Kidney tubule cell (primary cell): ENCODE data around the gene TP53BP1.

ENCODE experiments used
- DNase-seq: peaks from one replicate; pipeline ENCODE4 v3.0.0-alpha.2; 2018; ENCODE audit warnings: low spot score

Gene TP53BP1, protein sequence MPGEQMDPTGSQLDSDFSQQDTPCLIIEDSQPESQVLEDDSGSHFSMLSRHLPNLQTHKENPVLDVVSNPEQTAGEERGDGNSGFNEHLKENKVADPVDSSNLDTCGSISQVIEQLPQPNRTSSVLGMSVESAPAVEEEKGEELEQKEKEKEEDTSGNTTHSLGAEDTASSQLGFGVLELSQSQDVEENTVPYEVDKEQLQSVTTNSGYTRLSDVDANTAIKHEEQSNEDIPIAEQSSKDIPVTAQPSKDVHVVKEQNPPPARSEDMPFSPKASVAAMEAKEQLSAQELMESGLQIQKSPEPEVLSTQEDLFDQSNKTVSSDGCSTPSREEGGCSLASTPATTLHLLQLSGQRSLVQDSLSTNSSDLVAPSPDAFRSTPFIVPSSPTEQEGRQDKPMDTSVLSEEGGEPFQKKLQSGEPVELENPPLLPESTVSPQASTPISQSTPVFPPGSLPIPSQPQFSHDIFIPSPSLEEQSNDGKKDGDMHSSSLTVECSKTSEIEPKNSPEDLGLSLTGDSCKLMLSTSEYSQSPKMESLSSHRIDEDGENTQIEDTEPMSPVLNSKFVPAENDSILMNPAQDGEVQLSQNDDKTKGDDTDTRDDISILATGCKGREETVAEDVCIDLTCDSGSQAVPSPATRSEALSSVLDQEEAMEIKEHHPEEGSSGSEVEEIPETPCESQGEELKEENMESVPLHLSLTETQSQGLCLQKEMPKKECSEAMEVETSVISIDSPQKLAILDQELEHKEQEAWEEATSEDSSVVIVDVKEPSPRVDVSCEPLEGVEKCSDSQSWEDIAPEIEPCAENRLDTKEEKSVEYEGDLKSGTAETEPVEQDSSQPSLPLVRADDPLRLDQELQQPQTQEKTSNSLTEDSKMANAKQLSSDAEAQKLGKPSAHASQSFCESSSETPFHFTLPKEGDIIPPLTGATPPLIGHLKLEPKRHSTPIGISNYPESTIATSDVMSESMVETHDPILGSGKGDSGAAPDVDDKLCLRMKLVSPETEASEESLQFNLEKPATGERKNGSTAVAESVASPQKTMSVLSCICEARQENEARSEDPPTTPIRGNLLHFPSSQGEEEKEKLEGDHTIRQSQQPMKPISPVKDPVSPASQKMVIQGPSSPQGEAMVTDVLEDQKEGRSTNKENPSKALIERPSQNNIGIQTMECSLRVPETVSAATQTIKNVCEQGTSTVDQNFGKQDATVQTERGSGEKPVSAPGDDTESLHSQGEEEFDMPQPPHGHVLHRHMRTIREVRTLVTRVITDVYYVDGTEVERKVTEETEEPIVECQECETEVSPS (N-terminal part only)

DNA sequence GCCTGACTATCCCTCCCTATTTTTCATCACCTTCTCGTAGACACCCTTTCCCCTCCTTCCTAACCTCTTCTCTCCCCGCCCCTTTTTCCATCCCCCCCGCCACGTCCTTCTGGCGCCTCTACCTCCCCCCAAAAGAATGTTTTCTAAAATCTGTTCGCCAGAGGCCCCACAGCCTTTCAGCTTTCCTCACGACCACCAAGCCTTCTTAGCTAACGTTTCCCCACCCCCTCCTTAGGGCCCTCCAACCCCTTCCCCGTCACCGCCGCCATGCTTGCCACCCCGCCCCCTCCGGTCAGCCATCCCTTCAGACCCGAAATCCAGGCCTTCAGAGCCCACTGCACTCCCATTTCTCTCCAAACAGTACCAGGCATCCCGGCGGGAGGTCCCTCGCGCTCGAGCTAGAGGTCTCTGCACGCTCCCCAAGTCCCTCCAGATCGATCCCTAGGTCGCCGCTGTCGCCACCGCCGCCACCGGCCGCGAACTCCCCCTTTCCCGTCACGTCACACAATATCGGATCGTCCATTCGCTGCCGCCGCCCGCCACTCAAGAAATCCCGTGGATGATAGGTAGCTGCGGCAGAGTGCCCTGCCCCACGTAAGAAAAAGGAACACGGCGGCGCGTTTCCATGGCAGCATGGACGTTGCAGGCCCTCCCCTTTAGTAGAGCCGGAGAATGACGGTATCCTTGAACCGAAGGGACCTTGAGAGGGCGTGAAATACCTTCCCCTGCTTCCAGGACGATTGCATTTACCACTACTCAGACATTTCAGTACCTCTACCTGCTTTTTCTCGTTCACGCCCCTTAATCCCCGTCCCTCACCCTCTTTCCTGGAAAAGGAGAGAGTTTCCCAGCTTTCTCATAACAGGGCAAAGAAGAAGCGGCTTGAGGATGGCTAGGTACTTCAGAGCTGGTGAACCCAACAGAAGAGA is at the start of gene TP53BP1:
Gene TP53BP1 (minus strand): TSS at position 484 of the 929 bp plus-strand sequence. CDS start 113 bp downstream, at position 371.
- DNase-seq = peak; percentile 95

DNA sequence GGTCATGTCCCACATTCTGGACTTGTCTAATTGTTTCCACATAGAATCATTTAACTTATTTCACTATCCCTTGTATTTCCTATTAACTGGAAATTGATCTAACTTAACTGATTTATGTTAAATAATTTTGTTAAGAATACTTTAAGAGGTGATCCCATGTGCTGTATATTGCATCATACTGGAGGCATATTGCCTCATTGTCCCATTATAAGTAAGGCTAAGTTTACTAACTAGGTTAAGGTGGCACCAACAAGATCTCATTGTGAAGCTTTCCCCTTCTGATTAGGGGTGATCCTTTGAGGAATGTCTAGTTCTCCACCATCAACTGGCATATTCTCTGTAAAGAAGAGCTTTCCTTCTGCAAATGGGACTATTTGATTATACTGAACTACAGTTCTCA is 48.8 kb upstream of the TP53BP1 start:
- DNase-seq = no peak

DNA sequence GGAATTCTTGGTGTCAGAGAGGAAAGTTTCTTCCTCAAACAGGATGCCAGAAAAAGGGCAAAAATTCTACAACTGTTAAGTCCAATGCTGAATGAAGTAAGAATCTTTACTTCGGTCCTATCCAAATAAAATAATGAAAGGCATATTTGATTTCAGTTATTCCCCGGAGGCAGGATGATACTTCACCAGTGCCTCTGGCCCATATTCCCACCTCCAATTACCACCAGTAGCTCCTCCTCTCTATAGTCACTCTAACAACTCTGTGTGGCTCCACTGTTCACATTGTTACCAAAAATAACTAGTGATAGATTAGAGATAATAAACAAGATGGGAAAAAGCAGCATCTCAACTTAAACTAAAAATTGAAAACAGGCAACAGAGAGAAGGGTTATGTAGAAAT is 45.1 kb upstream of the TP53BP1 start:
- DNase-seq = no peak

DNA sequence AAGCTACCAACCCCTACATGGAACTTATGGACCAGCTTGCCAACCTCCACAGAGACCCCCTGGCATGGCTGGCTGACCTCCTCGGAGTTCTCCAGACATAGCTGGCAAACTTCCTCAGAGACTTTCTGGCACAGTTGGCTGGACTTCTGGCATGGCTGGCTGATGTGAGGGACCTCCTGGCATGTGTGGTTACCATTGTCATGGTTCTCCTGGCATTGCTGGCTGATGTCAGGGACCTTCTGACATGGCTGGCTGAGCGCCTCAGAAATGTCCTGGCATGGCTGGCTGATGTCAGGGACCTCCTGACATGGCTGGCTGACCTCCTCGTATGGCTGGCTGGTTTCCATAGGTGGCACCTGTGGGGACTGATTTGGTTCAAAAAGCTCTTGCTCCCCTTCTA is 41.9 kb upstream of the TP53BP1 start:
- peak; percentile 86 for DNase-seq

DNA sequence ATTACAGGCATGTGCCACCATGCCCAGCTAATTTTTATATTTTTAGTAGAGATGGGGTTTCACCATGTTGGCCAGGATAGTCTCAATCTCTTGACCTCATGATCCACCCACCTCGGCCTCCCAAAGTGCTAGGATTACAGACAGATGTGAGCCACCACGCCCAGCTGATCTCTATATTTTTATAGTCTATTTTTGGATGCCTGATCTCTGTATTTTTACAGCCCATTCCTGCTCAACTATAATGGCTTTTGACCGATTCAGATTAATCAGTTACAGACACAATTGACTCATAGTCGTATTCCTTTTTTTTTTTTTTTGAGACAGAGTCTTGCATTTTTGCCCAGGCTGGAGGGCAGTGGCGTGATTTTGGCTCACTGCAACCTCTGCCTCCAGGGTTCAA is 39.9 kb upstream of the TP53BP1 start:
- DNase-seq = peak; percentile 76

DNA sequence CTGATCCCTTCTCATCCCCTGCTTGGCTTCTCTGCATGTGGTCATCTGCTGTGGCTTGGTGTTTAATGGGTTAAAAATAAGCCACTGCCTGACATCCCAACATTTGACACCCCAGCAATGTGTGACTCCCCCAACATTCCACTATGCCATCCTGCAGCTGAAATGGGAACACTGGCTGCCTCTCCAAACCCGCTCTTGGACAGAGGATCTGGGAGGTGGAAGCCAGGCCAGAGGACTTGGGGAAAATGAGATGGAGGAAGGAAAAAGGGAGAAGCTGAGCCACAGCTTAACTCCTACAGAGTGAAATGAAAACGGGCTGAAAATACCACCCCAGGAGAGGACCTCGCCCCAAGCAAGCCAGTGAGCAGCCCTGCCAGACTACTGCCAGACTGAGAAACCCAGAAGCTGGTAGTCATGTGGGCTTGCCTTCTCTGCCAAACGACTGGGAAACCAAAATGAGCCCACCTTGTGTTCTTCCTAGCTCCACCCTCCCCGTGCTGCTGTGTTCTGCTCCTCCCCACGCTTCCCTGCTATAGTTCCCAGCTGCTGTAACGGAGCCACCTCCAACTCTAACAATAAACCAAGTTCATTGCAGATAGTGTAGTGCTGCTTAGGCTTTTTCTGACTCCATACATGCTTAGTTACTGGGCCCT is 38.2 kb upstream of the TP53BP1 start:
- DNase-seq = no peak

DNA sequence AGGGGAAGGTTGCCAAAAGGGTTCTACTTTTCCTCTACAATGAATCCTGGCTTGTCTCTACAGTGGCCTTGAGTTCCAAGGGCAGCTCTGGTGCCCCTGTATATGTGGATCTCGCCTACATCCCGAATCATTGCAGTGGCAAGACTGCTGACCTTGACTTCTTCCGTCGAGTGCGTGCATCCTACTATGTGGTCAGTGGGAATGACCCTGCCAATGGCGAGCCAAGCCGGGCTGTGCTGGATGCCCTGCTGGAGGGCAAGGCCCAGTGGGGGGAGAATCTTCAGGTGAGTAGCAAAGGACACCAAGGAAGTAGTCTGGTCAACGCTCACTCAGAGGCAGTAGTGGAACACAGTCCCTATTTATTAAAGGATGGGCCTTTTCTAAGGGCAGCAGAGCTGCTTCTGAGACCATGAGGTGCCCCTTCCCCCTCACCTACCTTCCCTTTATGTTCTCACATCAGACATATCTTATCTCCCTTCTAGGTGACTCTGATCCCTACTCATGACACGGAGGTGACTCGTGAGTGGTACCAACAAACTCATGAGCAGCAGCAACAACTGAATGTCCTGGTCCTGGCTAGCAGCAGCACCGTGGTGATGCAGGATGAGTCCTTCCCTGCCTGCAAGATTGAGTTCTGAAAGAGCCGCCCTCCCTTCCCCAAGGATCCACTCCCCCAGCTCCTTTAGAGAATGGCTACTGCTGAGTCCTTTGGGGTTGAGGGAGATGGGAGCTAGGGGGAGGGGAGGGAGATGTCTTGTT is 36.8 kb upstream of the TP53BP1 start:
- peak; percentile 46 for DNase-seq

DNA sequence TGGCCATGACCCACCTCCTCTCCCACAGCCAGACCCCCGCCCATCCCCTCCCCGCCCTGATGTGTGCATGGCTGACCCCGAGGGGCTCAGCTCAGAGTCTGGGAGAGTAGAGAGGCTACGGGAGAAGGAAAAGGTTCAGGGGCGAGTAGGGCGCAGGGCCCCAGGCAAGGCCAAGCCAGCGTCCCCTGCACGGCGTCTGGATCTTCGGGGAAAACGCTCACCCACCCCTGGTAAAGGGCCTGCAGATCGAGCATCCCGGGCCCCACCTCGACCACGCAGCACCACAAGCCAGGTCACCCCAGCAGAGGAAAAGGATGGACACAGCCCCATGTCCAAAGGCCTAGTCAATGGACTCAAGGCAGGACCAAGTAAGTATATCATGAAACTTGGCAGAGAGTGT is 36.2 kb upstream of the TP53BP1 start:
- DNase-seq = no peak

DNA sequence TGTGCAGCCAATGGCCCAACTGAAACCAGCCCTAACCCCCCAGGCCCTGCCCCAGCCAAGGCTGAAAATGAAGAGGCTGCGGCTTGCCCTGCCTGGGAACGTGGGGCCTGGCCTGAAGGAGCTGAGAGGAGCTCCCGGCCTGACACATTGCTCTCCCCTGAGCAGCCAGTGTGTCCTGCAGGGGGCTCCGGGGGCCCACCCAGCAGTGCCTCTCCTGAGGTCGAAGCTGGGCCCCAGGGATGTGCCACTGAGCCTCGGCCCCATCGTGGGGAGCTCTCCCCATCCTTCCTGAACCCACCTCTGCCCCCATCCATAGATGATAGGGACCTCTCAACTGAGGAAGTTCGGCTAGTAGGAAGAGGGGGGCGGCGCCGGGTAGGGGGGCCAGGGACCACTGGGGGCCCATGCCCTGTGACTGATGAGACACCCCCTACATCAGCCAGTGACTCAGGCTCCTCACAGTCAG is 35.6 kb upstream of the TP53BP1 start:
- no peak for DNase-seq

DNA sequence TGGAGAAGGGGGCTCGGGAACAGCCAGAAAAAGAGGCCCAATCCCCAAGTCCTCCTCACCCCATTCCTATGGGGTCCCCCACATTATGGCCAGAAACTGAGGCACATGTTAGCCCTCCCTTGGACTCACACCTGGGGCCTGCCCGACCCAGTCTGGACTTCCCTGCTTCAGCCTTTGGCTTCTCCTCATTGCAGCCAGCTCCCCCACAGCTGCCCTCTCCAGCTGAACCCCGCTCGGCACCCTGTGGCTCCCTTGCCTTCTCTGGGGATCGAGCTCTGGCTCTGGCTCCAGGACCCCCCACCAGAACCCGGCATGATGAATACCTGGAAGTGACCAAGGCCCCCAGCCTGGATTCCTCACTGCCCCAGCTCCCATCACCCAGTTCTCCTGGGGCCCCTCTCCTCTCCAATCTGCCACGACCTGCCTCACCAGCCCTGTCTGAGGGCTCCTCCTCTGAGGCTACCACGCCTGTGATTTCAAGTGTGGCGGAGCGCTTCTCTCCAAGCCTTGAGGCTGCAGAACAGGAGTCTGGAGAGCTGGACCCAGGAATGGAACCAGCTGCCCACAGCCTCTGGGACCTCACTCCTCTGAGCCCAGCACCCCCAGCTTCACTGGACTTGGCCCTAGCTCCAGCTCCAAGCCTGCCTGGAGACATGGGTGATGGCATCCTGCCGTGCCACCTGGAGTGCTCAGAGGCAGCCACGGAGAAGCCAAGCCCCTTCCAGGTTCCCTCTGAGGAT is 35.0 kb upstream of the TP53BP1 start:
- DNase-seq = no peak

DNA sequence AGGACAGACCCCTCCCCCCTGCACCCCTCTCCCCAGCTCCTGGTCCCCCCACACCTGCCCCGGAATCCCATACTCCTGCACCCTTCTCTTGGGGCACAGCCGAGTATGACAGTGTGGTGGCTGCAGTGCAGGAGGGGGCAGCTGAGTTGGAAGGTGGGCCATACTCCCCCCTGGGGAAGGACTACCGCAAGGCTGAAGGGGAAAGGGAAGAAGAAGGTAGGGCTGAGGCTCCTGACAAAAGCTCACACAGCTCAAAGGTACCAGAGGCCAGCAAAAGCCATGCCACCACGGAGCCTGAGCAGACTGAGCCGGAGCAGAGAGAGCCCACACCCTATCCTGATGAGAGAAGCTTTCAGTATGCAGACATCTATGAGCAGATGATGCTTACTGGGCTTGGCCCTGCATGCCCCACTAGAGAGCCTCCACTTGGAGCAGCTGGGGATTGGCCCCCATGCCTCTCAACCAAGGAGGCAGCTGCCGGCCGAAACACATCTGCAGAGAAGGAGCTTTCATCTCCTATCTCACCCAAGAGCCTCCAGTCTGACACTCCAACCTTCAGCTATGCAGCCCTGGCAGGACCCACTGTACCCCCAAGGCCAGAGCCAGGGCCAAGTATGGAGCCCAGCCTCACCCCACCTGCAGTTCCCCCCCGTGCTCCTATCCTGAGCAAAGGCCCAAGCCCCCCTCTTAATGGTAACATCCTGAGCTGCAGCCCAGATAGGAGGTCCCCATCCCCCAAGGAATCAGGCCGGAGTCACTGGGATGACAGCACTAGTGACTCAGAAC is 34.3 kb upstream of the TP53BP1 start:
- no peak for DNase-seq

DNA sequence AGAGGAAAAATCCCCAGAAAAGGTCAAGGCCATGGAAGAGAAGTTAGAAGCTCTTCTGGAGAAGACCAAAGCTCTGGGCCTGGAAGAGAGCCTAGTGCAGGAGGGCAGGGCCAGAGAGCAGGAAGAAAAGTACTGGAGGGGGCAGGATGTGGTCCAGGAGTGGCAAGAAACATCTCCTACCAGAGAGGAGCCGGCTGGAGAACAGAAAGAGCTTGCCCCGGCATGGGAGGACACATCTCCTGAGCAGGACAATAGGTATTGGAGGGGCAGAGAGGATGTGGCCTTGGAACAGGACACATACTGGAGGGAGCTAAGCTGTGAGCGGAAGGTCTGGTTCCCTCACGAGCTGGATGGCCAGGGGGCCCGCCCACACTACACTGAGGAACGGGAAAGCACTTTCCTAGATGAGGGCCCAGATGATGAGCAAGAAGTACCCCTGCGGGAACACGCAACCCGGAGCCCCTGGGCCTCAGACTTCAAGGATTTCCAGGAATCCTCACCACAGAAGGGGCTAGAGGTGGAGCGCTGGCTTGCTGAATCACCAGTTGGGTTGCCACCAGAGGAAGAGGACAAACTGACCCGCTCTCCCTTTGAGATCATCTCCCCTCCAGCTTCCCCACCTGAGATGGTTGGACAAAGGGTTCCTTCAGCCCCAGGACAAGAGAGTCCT is 33.4 kb upstream of the TP53BP1 start:
- DNase-seq = no peak

DNA sequence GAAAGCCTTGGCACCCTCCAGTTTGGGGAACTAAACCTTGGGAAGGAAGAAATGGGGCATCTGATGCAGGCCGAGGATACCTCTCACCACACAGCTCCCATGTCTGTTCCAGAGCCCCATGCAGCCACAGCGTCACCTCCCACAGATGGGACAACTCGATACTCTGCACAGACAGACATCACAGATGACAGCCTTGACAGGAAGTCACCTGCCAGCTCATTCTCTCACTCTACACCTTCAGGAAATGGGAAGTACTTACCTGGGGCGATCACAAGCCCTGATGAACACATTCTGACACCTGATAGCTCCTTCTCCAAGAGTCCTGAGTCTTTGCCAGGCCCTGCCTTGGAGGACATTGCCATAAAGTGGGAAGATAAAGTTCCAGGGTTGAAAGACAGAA is 32.2 kb upstream of the TP53BP1 start:
- no peak for DNase-seq

DNA sequence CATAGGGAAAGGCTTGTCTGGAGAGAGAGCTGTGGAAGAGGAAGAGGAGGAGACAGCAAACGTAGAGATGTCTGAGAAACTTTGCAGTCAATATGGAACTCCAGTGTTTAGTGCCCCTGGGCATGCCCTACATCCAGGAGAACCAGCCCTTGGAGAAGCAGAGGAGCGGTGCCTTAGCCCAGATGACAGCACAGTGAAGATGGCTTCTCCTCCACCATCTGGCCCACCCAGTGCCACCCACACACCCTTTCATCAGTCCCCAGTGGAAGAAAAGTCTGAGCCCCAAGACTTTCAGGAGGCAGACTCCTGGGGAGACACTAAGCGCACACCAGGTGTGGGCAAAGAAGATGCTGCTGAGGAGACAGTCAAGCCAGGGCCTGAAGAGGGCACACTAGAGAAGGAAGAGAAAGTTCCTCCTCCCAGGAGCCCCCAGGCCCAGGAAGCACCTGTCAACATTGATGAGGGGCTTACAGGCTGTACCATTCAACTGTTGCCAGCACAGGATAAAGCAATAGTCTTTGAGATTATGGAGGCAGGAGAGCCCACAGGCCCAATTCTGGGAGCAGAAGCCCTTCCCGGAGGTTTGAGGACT is 31.4 kb upstream of the TP53BP1 start:
- no peak for DNase-seq

DNA sequence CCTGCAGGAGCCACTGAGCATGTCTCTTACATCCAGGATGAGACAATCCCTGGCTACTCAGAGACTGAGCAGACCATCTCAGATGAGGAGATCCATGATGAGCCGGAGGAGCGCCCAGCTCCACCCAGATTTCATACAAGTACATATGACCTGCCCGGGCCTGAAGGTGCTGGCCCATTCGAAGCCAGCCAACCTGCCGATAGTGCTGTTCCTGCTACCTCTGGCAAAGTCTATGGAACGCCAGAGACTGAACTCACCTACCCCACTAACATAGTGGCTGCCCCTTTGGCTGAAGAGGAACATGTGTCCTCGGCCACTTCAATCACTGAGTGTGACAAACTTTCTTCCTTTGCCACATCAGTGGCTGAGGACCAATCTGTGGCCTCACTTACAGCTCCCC is 30.7 kb upstream of the TP53BP1 start:
- DNase-seq = no peak

DNA sequence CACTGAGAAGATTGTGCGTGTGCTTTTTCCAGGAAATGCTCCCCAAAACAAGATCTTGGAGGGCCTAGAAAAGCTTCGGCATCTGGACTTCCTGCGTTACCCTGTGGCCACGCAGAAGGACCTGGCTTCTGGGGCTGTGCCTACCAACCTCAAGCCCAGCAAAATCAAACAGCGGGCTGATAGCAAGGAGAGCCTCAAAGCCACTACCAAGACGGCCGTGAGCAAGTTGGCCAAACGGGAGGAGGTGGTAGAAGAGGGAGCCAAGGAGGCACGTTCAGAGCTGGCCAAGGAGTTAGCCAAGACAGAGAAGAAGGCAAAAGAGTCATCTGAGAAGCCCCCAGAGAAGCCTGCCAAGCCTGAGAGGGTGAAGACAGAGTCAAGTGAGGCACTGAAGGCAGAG is 29.3 kb upstream of the TP53BP1 start:
- DNase-seq = no peak

DNA sequence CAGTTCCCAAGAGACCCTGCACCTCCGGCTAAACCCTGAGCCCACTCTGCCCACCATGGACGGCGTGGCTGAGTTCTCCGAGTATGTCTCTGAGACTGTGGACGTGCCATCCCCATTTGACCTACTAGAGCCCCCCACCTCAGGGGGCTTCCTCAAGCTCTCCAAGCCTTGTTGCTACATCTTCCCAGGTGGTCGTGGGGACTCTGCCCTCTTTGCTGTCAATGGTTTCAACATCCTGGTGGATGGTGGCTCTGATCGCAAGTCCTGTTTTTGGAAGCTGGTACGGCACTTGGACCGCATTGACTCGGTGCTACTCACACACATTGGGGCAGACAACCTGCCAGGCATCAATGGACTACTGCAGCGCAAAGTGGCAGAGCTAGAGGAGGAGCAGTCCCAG is 28.5 kb upstream of the TP53BP1 start:
- DNase-seq = no peak
